ENCODE results near the gene EPS15. TPM values are rescaled to one million over a fixed set of nuclear protein-coding genes. Genes with fewer than 3 reads are reported as not detected.
A peak's percentile ranks its signal among the peaks of the same experiment; 100 is the strongest.

Gene EPS15
- polyA plus RNA-seq, 1 donor (not counting 4 experiments of a cell fraction or from before 2014, with no cell fraction given), result 33.2 TPM

DNA sequence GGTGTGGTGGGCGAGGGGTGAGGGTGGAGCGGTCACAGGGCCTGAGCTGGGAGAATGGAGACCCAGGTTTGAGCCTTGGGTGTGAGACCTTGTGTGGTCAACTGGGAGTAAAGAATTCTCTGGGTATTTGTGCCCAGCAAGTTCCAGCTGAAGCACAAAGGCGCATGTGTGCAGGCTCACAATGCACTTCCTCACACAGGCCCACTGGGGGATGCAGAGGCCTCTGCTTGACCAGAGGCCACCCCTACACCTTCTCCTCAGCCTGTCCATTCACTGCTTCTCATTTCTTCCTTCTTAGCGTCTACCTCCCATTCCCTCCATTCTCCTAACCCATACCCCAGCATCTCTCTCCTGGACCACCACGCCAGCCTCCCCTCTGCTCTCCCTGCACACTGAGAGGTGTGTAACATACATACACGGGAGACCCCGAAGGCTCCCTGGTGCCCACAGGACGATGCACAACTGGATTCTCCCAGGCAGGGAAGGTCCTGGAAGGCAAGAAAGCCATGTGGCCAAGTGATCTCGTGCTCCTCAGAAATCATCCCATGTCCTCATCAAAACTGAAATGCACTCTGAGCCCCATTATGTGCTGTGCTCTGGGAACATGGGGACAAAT is 176.4 kb downstream of the EPS15 start:
- DNase-seq (ENCODE audit: low read depth, low spot score), result no peak
- Histone ChIP-seq H2AFZ (ENCODE audit: control insufficient read depth, low read length) (no peak overlapping the region), H3K9me1 (ENCODE audit: control insufficient read depth, extremely low read depth, insufficient read depth, low read length) (no peaks in the 10 kb centered on the region), H3K9ac (ENCODE audit: control insufficient read depth, extremely low read depth, insufficient read depth, low read length) (no peak overlapping the region), H3K27ac (ENCODE audit: control insufficient read depth, insufficient read depth, low read length) (no peak overlapping the region), H3K27me3 (ENCODE audit: control insufficient read depth, extremely low read depth, insufficient read depth, low read length) (peaks cover 26% of the 10 kb centered on the region), H3K4me2 (ENCODE audit: control insufficient read depth, extremely low read depth, insufficient read depth, low read depth, low read length) (no peak overlapping the region), H4K20me1 (ENCODE audit: control insufficient read depth, extremely low read depth, insufficient read depth, low read length) (no peaks in the 10 kb centered on the region), H3K9me3 (ENCODE audit: control insufficient read depth, low read depth, low read length) (no peaks in the 10 kb centered on the region), H3K36me3 (ENCODE audit: control insufficient read depth in 2 of 2, extremely low read depth in 1 of 2, insufficient read depth in 2 of 2, low read length in 2 of 2) (no peaks in the 10 kb centered on the region), H3K4me3 (ENCODE audit: control insufficient read depth in 2 of 3, extremely low read depth in 1 of 3, insufficient read depth in 2 of 3, low read depth in 1 of 3, low read length in 3 of 3) (no peak overlapping the region), H3K4me1 (ENCODE audit: control insufficient read depth, extremely low read depth, insufficient read depth, low read length) (no peaks in the 10 kb centered on the region), H3K79me2 (ENCODE audit: control insufficient read depth, insufficient read depth, low read length) (no peaks in the 10 kb centered on the region)
- dilution Hi-C loops (cut with MboI; ENCODE audit: extremely low pct_ligation_motif_present, low sequenced_read_pairs), result no loop called here
- no peak for FAIRE-seq
- no peak for TF ChIP-seq EZH2 (IDR thresholded peaks at IDR 0.05; ENCODE audit: low read length)
- TF ChIP-seq, protein P1, sequence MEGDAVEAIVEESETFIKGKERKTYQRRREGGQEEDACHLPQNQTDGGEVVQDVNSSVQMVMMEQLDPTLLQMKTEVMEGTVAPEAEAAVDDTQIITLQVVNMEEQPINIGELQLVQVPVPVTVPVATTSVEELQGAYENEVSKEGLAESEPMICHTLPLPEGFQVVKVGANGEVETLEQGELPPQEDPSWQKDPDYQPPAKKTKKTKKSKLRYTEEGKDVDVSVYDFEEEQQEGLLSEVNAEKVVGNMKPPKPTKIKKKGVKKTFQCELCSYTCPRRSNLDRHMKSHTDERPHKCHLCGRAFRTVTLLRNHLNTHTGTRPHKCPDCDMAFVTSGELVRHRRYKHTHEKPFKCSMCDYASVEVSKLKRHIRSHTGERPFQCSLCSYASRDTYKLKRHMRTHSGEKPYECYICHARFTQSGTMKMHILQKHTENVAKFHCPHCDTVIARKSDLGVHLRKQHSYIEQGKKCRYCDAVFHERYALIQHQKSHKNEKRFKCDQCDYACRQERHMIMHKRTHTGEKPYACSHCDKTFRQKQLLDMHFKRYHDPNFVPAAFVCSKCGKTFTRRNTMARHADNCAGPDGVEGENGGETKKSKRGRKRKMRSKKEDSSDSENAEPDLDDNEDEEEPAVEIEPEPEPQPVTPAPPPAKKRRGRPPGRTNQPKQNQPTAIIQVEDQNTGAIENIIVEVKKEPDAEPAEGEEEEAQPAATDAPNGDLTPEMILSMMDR (optimal IDR thresholded peaks at IDR 0.05 in 1 of 3, IDR thresholded peaks at IDR 0.05 in 1 of 3, conservative IDR thresholded peaks at IDR 0.05 in 1 of 3; ENCODE audit: extremely low read depth in 1 of 3, insufficient read depth in 2 of 3, low read length in 3 of 3), result no peak

DNA sequence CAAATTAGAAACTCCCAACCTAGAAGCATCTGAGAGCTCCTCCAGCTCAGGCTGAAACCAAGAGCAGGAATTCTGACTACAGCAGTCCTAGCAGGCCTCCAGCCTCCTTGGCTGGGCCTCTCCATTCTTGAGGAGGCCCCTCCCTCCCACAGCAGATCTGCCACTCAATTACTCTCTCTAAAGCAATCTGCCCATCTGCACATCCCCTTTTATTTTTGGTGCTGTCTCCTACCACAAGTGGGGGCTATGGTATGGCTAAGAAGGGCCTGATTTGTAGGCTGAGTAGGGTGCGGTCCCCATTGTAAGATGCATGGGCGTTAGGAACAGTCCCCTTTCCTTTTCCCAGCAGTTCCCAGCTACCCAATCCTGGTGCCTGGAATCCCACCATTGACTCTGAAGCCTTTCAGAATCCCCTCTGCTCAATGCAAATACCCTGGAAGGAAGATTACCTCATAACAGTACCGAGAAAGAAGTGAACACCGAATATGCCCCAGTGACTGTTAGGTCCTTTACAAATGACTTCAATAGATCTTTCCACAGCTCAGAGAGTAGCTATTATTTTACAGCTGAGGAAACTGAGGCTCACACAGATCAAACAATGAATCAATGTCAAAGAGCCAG is 177.1 kb downstream of the EPS15 start:
- Histone ChIP-seq H3K27ac (ENCODE audit: control insufficient read depth, insufficient read depth, low read length) (no peak overlapping the region), H3K9me1 (ENCODE audit: control insufficient read depth, extremely low read depth, insufficient read depth, low read length) (no peaks in the 10 kb centered on the region), H3K4me3 (ENCODE audit: control insufficient read depth in 2 of 3, extremely low read depth in 1 of 3, insufficient read depth in 2 of 3, low read depth in 1 of 3, low read length in 3 of 3) (no peak overlapping the region), H3K9me3 (ENCODE audit: control insufficient read depth, low read depth, low read length) (no peaks in the 10 kb centered on the region), H3K4me2 (ENCODE audit: control insufficient read depth, extremely low read depth, insufficient read depth, low read depth, low read length) (no peak overlapping the region), H4K20me1 (ENCODE audit: control insufficient read depth, extremely low read depth, insufficient read depth, low read length) (no peaks in the 10 kb centered on the region), H3K36me3 (ENCODE audit: control insufficient read depth in 2 of 2, extremely low read depth in 1 of 2, insufficient read depth in 2 of 2, low read length in 2 of 2) (no peaks in the 10 kb centered on the region), H3K79me2 (ENCODE audit: control insufficient read depth, insufficient read depth, low read length) (no peaks in the 10 kb centered on the region), H3K27me3 (ENCODE audit: control insufficient read depth, extremely low read depth, insufficient read depth, low read length) (peaks cover 26% of the 10 kb centered on the region), H3K4me1 (ENCODE audit: control insufficient read depth, extremely low read depth, insufficient read depth, low read length) (no peaks in the 10 kb centered on the region), H2AFZ (ENCODE audit: control insufficient read depth, low read length) (no peak overlapping the region), H3K9ac (ENCODE audit: control insufficient read depth, extremely low read depth, insufficient read depth, low read length) (no peak overlapping the region)
- TF ChIP-seq, protein P1 (optimal IDR thresholded peaks at IDR 0.05 in 1 of 3, IDR thresholded peaks at IDR 0.05 in 1 of 3, conservative IDR thresholded peaks at IDR 0.05 in 1 of 3; ENCODE audit: extremely low read depth in 1 of 3, insufficient read depth in 2 of 3, low read length in 3 of 3), result peak in 1 of 3 experiments; percentile 9
- TF ChIP-seq EZH2 (IDR thresholded peaks at IDR 0.05; ENCODE audit: low read length), result no peak
- dilution Hi-C loops (cut with MboI; ENCODE audit: extremely low pct_ligation_motif_present, low sequenced_read_pairs), result no loop called here
- DNase-seq (ENCODE audit: low read depth, low spot score) (no peak), FAIRE-seq (no peak)

All from keratinocyte (primary cell).